ENCODE data around the gene CEBPG.

CEBPG gene

DNA sequence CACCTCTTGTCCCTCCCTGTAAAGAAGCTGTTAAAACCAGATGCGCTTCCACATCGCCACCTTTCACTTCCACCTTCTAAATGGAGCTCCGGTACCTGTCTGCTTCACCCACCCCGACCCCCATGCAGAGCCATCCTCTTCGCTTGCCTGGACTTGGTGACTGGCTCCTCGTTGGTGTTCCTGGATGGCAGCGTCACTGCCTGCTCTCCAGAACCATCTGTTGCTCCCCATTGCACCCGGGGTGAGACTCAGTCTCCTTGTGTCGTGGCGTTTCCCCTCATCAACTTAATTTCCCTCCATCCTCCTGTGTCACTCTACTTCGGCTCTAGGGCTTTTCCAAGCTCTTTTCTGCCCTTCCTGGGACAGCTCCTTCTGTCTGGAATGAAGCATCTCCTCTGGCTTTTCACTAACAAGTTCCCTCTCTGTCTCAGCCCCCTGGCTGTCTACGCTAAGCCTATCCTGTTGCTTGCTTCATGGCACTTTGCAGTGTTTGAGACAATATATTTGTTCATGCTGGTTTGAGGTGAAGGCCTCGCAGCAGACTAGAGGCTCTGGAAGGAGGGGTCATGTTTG, 10.3 kb downstream of the CEBPG start:
- DNase-seq = no peak

DNA sequence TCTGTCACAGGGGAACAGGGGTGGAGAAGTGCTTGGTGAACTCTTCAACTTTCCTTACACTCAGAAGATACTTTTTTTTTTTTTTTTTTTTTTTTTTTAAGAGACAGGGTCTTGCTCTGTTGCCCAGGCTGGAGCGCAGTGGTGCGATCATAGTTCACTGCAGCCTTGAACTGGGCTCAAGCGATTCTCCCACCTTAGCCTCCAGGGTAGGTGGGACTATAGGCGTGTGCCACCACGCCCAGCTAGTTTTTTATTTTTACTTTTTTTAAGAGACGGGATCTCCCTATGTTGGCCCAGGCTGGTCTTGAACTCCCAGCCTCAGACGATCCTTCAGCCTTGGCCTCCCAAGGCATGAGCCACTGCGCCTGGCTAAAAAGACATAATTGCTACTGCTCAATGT, 11.5 kb downstream of the CEBPG start:
- DNase-seq = no peak

GRCh38 chr19:33385956-33386355, 12.4 kb downstream of the CEBPG start:
- DNase-seq = no peak

DNA sequence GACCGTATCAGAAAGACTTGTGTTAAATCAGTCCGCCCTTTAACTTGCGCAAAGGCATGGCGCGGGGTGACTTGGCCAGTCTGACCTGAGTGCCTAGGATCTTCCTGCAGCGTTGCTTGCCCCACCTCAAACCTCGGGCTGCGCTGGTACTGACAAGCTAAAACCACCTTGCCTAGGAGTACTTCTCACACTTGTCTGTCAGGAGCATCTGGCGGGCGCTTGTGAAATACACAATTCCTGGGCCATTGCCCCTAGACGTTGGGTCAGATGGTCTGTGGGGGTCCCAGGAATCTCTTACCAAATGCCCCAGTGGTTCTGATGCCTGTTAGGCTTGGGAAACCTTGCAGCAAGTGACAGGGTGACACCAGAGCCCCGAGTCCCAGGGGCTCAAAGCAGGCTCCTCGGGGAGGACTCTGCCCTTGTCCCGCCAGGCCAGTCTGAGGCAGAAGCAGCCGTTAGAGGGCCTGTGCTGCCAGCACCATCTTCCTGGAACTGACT, 12.9 kb downstream of the CEBPG start:
- no peak for DNase-seq

- no peak for DNase-seq
Observed at GRCh38 chr19:33387351-33388230, 14.1 kb downstream of the CEBPG start.

DNA sequence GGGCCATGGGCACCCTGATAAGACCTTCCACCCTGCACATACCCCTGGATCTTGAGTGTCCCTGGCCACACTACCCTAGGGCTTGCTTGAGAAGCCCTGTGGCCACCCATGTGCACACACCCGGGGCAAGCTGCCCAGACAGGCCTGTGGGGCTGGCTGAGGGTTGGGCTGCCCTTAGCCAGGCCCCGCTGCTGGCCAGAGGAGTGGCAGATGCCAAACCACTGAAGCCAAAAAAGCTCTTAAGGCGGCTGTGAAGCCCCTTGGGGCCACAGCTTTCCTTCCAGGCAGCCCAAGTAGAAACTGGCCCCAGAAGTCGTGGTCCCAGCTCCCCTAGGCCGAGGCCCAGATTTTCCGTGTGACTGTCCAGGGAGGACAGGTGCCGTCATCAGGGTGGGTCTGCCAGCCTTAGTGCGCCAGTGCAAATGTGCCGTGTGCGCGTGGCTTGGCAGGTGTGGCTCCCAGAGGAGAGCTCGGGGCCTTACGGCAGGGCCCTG, 14.8 kb downstream of the CEBPG start:
- DNase-seq = no peak

GRCh38 chr19:33388725-33389420, 15.4 kb downstream of the CEBPG start:
- DNase-seq = no peak

DNA sequence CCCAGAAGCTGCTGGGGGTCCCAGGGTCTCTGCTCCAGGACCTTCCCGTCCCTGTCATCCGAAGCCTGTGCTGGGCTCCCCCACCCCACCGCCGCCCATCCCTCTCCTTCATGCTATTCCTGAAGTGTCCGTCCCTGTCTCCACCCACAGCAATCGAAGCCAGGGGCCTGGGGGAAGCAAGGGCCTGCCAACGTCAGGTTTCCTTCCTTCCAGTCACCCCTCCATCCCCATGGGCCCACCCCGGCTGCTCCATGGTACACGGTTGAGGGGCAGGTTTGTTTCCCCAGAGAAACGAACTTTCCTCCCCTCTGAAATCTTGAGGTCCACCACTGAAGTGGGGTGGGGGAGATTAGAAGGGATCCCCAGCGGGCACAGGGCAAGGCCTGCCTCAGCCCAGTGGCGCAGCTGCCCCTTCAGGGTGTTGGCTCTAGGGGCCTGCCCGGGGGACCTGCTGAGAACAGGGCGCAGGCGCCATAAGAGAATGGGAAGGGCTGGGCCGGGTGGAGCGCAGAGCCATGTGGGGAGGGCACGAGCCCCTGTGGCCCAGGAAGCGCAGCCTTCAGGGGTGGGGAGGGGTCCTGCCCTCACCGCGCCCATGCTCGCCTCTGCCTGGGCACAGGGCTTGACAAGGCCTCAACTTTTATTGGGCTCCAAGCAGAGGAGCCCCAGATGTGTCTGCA, 16.1 kb downstream of the CEBPG start:
- no peak for DNase-seq

DNA sequence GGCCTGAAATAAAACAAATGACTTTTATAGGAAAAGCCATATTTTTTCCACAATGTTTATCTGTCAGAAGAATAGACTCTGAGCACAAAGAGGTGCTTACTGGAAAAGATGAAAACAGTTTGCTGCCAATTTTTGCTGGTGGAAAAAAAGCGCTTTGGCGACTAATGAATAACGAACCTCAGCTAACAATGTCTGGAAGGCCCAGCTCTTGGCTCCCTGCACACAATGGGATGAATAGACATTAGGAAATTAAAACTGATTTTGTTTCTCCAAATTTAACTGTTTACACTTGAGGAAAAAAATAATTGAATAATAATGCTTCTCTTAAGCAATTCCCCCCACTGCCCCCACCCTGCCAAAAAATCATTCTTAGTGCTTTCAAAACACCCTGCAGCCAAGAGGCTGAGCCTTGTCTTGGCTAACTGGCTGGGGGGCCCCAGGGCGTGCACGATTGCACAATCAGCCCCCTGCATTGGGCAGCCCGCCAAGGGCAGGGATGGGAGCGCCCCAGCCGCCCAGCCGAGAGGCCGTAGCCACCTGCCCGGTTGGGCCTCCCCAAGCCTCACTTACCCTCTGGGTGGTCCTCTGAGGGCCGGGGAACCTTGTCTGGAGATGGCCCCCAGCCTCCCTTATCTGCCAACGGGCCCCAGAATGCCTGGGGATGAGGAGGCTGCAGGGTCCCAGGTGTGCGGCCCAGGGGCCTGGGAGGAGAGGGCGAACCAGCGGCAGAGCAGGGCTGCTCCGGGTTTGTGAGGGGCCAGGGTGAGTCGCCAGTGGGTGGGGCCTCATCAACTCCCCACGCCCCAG, 16.8 kb downstream of the CEBPG start:
- no peak for DNase-seq

DNA sequence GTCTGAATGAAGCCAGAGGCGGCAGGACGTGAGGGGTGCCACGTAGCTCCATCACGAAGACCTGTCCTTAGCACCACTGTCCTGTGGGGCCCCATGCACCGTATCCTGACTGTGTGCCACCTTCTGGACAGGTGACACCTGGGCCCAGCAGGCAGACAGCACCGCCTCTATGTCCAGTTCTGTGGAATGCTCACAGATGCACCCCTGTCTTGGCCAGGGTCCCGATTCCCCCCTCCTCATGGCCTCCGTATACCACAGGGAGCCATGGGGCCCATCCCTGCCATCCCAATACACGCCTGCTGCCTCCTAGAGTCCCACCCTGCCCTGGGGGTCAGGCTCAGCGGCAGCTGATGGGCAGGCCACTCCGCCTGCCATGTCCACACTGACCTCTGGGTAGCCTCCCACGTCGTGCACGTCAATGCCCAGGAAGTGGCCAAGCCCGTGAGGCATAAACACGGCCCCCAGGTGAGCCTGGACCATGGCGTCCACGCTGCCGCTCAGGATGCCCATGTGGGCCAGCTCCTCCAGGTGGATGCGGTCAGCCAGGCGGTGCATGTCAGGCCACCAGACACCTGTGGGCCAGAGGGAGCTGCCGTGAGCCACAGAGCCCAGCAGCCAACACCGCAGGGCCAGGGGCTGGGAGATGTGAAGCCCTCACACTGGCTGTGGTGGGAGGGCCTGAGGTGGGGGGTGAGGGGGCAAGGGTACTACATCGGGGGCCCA, 17.6 kb downstream of the CEBPG start:
- DNase-seq = no peak

DNA sequence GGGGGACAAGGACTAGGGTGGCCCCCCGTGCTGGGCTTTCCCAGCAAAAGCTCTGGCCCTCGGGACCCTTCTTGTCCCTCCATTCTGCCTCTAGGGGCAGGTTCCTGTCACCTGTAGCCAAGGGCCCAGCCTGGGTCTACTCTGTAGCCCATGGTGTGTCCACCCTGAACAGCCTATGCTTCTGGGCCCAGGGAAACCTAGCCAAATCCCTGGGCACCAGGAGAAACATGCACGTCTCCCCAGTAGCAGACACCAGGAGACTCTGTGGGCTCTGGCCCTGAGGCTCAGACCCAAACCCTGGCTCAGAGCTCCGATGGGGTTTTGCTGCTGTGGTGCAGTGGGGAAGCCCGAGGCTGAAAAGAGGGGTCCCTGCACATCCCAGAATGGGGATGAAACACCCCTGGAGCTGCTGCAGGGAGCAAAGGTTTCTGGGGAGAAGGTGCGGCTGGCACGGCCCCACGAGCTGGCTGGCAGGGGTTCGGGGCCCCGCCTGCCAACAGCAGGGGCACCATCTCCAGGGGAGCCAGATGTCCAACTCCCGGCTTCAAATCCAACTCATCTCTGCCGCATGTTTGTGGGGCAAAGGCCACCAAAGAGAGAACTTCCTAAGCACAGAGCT, 18.2 kb downstream of the CEBPG start:
- DNase-seq = no peak

DNA sequence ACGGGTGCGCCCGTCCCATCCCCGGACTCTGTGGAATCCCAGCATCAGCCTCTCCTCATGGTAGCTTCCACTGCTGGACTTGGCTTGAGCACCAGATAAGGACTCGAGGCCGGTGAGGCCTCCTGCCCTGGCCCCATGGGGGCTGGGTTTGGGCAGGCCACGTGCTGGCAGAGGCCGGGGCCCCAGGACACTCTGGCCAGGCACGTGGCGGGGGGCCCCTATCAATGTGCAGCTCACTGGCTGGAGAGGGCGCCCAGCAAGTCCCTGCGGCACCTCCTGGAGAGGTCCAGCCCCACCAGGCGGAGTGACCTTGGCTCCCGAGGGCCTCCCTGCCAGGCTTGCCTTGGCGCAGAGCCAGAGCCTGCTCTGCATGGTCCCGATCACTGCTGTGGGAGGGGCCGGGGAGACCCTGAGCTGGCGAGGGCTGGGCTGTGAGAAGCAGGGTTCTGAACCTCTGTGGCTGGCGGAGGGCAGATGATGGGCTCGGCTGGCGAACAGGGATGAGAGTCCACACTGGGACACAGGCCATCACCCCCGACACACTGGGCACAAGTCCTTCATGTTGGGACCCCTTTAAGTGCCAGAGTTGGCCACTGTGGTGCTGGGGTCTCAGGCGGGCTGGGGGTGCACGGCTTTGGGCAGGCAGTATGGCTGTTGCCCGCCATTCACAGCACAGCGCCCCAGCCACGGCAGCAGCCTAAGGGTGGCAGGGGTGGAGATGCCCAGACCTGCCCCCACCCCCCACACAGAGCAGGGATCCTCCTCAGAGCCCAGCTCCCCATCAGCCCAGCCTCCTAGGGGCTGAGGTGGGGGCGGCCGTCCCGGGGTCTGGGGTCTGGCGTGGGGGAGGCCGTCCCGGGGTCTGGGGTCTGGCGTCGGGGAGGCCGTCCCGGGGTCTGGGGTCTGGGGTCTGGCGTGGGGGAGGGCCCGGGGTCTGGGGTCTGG, 19.1 kb downstream of the CEBPG start:
- no peak for DNase-seq

GRCh38 chr19:33393286-33394005, 19.9 kb downstream of the CEBPG start:
- DNase-seq = no peak

GRCh38 chr19:33394006-33394722, 20.7 kb downstream of the CEBPG start:
- DNase-seq = no peak

DNA sequence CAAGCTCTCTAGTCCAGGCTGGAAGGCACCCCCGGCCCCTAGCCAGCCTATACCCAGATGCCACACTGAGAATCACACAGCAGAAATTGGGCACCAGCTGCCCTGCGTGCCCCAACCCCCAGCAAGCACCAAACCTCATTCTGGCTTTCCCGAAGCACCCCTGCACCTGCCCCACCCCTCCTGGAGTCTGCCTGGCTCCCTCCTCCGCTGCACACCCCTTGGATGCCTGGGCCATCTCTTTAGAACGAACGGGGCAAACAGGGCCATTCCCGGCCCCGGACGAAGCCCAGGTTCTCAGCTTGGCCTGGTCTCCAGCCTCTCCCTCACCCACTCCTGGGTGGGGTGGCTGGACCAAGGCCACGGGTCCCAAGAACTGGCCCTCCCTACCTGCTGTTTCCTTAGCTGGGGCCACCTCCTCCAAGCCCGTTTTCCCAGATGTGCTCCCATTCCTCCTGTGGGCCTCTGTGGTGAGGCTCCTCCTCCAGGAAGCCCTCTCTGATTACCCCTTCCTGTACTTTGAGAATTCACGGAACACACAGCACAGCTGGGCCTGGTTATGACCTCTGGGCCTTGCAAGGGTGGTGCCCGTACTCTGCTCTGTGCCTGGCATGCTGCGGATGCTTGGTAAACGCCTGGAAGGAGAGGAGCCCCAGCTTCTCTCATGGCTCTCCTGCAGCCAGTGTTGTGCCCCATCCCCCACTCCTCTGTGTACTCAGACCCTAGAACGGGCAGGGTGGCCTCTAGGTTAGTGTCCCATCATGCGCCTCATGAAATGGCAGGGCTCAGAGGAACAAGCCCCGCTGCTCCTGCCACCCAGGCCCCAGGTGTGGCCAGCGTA, 21.4 kb downstream of the CEBPG start:
- no peak for DNase-seq

- DNase-seq = no peak
Observed at GRCh38 chr19:33395561-33396550, 22.3 kb downstream of the CEBPG start.
